IPS-NIHi11 (cell line): ENCODE measurements around the gene TMEM269.
A peak's percentile ranks its signal among the peaks of the same experiment; 100 is the strongest.
"Not testable (repeated sequence)": the region's sequence is repeated elsewhere in the genome, so short reads cannot be mapped to it uniquely, and the experiment has no call there.

Experiments
- DNase-seq: peaks from one replicate; pipeline ENCODE4 v3.0.0; 2012; ENCODE audit warnings: mixed read lengths, low spot score

TMEM269 gene

DNA sequence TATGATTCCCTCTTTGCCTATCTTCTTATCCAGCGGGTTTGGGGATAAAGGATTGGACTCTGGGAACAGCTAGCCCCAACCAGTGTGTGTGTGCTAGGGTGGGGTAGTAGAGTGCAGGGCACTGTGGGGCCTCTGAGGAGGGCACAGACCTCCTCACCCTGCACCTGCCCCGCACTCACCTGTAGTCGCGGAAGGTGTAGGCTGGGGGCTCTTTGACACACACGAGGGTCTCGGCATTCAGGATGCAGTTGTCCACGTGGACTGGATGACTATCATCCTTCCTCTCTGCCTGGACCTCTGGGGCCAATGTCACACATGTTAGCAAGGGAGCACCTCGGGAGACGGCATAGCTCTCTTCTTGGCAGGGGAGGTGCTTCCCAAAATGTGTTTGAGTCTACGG lies 36.8 kb upstream of the TMEM269 start:
- DNase-seq = no peak

DNA sequence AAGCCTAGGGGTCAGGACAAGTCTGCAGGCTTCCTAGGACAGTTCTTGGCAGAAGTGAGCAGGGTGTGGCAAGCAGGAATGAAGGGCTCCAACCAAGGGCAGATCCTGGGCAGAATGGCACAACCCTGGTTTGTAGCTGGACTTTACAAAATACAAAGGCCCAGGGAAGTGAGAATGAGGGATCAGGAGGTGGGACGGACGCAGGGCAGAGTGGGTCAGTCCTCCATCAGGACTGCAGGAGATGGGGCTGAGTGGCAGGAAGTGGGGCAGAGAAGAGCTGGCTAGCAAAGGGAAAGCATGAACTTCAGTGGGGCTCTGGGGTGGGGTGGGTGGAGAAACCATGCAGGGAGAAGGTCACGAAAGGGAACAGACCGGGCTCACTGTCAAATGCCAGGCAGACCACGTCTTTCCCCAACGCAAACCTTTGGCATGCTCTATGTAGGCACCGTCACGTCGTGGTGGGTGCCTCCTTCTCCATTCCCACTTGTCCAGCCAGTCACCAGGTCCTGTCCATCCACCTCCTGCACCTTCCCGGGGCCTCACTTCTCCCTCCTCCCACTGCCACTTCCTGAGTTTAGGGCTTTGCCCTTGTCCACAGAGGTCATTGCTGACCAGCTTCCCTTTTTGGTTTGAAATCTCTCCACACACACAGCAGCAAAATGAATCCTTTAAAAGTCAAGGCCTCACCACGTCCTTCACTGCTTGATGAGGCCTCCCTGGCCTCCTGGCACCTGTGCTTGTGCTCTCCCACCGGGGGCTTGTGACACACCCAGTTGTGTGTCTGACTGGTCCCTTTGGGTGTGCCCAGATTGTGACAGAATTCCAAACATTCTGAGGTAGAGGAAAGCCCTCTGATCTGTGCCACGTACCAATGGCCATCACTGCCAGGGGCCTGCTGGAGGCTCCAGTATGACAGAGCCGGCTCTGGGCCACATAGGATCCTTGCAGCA lies 36.1 kb upstream of the TMEM269 start:
- no peak for DNase-seq

DNA sequence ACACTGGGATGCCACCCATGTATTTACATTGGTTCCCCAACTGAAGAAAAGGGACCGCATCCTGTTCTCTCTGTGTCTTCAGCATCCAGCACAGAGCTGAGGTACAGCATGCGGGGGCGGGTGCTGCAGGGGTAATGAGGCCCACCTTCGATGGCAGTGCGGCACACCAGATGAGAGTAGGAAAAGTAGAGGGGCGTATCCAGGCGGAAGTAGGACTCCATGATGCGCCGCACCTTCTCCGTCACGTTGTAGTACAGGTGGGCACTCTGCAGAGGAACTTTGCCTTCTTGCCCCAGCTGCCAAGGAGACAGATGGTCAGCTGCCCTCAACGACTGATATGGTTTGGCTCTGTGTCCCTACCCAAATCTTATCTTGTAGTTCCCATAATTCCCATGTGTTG lies 34.8 kb upstream of the TMEM269 start:
- no peak for DNase-seq

DNA sequence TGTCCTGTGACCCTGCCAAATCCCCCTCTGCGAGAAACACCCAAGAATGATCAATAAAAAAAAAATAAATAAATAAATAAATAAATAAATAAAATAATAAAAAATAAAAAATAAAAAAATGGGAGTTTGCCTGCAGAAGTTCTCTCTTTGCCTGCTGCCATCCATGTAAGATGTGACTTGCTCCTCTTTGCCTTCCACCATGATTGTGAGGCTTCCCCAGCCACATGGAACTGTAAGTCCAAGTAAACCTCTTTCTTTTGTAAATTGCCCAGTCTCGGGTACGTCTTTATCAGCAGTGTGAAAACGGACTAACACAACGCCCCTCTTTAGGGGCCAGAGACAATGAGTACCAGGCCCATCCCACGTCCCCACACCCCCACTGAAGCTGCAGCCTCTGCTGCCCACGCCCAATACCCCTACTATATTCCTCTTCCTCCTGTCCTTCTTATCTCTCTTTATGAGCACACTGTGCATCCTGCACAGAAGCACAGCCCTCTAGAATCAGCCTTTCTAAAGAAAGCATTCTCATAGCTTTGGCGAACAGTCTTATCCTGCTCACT lies 33.2 kb upstream of the TMEM269 start:
- DNase-seq = not testable (repeated sequence)

DNA sequence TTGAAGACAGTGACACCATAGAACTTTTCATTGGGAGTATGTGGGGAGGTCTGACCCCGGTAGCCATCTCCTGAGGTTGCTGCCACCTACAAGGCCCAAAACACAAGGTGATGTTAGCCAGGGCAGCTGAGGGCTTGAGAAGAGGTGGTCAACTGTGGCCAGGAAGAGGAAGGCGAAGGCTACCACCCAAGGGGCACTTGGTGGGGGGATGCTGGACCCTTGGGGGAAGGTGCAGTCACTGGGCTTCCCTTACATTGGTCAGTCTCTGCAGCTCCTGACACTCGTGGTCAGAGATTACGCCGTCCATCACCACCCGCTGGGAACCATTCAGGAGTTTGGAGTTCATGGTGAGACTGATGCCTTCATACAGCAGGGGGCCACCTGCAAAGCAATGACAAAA lies 32.5 kb upstream of the TMEM269 start:
- no peak for DNase-seq

DNA sequence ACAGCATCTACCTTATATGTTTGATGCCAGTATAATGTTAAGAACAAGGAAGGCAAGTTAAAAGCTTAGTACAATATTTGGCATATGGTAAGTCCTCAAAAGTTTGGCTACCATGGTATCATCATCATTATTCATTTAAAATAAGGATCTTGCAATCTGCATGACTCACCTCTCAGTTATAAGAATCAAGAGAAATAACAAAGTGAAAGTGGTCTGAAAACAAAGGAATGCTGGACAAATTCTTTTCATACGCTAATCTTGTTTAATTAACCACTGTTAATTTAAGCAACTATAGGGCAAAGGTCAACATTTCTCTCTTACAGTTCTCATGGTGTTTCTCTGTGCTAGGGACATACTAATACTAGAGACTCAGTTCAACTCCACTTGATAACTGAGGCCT lies 31.7 kb upstream of the TMEM269 start:
- no peak for DNase-seq

DNA sequence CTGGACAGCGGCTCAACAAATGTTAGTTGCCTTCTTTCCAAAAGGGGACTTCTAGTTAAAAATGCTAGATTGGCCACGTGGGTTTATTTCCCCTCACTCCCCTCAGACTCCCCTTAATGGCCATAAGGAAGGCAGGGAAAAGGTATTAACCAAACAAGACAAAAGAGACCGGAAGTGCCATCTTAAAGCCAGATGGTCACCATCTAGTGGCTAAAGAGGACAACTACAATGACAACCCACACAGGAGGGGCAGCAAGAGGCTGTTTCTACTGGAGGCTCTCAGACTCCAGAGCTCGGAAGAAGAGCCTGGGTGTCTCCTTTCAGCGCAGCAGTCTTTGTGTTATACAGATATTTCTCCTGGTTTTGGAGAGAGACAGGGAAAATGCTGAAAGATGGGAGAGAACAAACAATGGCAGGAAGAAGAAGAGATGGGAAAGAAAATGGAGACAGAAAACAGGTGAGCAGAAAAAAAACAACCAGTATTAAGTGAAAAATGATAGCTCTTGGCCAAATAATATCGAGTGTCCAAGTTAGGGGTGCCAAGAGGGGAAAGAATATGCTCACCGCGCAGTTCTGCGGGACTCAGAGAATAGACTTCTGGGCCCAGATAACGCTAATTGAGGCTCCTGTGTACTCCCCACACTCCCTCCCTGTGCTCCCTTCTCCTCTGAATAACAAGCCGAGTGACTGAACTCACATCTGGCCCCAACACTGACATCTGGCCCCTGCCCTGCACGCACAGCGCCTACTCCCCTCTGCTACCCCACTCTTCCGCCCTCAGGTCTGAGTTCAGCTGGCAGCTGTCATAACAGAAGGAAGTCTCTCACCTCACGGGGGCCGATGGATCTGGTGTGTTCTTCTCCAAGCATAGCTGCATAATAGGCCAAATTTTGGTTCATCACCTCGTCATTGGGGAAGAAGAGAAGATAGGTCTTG lies 27.6 kb upstream of the TMEM269 start:
- peak; percentile 77 for DNase-seq

DNA sequence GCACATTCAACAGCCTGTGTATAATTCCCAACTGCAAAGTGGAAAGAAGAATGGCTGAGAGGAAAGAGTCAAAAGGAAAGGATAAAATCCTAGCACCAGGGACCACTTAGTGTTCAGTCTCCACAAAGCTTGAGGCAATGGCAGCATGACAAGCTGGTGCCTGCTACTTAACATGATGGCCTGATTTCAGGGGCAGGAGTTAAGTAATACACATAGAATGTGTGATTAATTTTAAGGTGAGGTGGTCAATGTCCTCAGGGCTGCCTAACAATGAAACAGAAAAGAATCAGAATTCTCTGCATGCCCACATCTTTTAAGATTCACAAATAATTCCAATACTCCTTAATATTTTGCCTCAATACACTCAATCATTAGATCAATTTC lies 26.9 kb upstream of the TMEM269 start:
- no peak for DNase-seq

DNA sequence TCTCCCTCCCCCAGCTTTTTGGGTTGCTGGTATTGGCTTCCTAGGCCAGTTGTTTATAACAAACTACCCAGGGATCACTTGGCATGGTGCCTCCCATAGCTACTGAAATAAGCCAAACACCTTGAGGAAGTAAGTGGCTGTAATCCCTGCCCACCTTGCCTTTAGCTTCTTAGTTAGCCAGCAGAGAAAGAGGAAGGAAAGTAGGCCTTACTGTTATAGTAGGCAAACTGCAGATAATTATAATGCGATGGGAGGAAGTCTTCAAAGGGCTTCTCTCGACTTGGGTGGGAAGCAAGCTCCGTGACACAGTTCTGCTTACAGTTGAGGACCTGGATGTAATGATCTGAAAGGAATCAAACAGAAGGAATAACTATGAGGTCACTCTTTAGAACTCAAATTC lies 26.1 kb upstream of the TMEM269 start:
- no peak for DNase-seq

DNA sequence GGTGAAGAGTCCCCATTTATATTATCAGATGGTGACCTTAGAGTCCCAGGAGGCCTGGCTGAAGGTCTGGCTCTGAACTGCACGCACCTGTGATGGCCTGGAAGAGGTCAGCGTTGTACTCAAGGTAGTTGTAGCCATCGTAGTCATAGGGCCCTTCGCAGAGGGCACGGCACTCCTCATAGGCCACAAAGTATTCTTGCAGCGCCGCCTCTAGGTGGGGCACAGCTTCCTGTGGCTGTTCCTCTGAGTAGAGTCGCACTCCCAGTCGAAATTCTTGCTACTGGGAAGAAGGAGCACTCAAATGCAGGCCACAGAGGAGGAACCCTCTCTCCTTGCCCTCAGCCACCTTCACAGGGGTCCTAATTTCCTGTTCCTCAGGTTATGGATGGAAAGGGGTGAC lies 25.7 kb upstream of the TMEM269 start:
- peak; percentile 34 for DNase-seq

DNA sequence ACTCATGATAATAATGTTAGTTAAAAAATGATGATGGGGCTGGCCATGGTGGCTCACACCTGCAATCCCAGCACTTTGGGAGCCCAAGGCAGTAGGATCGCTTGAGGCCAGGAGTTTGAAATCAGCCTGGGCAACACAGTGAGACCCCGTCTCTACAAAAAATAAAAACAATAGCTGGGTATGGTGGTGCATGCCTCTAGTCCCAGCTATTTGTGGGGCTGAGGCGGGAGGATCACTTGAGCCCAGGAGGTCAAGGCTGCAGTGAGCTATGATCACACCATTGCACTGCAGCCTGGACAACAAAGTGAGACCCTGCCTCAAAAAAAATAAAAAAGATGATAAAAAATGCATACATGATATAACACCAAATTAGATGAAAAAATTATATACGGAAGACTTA lies 23.2 kb upstream of the TMEM269 start:
- DNase-seq = no peak

DNA sequence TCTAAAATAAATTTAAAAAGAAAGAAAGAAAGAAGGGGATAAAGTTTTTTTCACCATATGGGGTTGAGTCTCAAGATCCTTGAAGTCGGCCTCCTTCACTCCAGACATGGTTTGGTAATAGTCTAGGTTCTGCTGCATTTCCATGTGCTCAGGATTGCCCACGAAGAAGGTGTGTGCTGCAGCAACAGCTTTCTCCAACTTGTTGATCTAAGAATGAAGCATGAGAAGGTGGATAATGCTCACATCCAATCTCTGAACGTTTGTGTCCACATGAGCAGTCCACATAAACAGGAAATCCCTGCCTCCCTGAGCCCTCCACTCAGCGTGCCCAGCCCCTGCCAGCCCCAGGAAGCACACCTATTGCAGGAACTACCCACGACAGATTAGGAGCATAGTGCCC lies 22.5 kb upstream of the TMEM269 start:
- DNase-seq = no peak

DNA sequence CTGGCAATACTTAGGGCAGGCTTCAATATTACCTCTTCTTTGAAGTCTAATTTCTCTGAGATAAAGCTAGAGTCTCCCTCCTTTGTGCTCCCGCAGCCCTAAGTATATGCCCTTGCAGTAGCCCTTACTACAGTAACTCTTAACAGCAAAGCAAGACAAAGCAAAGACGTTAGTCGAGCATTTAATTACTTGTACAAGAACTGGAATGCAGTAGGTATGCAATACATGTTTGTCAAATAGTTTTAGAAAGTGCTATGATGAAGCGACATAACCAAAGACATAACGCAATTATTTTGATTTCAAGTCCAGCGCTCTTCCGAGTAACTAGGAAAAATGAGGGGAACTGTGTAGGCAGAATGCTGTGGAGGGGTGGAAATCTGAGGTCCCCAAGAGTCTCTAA lies 19.5 kb upstream of the TMEM269 start:
- DNase-seq = no peak

DNA sequence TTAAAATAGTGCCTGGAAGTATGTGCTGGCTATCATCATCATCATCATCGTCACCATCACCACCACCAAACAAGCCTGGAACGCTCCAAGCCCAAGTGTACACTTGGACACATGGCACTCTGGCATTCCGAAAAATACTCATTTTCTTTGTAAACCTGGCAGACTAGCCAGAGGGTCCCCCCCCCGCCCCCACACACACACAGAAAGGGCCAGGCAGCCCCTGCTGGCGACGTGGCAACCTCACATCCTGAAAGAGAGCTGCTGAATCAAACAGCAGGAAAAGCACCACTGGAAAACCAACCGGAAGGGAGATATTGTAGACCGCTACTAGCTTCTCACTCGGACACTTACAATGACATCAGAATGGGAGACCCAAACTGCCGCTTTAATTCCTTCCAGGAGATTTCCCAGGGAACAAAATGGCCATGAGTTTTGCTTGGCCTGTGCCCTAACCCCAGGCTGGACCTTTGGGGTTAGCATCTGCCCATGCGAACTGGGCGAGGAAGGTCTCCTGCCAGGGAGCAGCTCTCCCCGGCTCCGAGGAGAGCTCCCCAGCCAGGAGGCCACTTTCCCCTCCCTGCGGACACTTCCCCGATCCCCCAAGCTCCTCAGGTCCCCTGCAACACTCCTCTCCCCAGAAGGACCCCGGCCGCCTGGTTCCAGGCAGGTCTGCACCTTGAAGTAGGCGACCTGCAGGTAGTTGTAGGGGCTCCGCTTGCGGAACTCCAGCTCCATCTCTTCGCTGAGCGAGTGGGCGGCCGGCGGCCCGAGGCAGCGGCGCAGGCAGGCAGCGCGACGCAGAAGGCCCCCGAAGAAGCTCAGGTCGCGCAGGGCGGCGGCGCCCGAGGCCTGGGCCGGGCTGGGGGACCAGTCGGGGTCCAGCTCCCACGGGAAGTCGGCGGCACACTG lies 18.7 kb upstream of the TMEM269 start:
- peak; percentile 62 for DNase-seq

DNA sequence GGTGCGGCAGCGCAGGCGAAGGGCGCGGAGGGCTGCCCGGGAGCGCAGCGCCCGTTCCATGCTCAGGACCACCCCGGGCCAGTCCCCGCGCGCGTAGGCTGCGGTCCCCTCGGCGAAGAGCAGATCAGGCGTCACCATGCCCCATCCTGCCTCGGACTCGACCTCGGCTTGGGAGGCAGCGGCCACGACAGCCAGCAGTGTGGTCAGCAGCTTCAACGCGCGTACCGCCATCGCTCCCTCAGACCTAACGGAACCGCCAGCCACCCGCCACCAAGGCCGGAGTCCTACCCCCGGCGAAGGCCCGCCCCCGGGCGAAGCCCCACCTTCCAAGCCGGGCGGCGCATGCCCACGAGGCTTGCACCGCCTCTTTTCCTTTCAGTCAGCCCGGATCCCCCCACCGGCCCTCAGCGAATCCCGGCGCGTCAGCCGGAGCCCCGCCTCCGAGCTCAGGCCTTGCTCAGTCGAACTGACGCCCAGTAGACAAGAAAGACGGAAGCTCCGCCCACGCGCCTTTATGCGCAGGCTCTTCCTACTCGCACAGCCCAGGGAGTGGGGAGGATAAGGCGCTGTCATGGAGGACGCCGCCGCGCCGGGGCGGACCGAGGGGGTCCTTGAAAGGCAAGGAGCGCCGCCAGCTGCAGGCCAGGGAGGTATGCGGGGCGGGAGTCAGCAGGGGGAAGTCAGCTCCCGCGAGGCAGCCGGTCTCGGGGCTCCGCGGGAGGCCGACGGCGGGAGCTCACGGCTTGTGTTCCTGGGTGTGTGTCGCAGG lies 17.9 kb upstream of the TMEM269 start, which contains the start of the genes C1orf50 and P3H1:
TSS of gene C1orf50 (plus strand) at position 509 of the 769 bp plus-strand sequence. CDS start at position 572, 63 bp downstream.
TSS of gene P3H1 (minus strand) at position 288 of the 769 bp plus-strand sequence. CDS start at position 231, 57 bp downstream.
- peak; percentile 95 for DNase-seq

DNA sequence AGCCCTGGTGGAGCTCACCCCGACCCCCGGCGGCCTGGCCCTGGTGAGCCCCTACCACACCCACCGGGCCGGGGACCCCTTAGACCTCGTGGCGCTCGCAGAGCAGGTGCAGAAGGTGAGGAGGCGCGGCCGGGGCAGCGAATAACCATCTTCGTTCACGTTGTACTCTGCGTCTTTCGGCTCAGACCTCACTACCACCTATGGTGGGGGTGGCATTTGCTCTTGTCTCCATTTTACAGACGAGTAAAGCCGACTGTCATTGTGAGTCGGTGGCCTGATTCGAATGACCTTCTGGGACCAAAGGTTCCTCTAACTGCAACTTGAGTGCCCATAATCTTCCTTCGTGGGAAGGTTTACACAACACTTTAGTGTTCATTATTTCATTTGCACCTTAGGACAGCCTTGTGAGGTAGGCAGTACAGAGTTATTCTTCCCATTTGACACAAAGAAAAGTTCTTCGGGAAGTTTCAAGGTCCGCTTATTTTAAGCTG lies 17.2 kb upstream of the TMEM269 start:
- DNase-seq = no peak

DNA sequence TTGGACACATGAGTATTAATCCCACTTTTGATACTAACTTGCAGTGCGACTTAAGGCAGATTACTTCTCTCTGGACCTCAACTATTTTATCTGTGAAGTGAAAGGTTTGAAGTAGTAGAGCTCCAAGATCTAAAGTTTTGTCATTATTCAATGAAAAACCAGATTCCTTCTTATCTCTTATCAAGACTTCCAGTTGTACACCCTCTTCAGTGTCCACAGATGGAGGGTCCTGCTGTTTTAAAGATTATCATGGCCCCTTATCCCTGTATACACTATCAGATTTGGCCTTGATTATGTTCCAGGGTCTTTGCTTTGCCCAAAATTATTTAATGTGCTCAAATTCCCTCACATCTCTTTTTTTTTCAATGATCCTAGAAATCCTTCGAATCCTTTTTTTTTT lies 16.6 kb upstream of the TMEM269 start:
- DNase-seq = no peak

DNA sequence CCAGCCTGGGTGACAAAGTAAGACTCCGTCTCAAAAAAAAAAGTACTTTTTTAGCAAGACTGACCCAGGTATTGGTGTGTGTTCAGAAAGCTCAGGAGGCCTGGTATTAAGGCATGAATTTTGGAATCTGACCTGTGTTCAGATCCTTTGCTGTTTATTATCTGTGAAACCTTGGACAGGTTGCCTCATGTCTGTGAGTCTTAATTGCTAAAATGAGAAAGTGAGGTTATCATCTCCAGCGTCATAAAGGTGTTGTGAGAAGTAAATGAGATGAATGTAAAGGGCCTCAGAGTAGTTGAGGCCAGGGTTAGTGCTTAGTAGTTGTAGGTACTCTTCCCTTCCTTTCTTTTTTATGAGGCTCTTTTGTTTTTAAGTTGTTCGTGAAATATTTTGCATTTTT lies 15.0 kb upstream of the TMEM269 start:
- DNase-seq = no peak

DNA sequence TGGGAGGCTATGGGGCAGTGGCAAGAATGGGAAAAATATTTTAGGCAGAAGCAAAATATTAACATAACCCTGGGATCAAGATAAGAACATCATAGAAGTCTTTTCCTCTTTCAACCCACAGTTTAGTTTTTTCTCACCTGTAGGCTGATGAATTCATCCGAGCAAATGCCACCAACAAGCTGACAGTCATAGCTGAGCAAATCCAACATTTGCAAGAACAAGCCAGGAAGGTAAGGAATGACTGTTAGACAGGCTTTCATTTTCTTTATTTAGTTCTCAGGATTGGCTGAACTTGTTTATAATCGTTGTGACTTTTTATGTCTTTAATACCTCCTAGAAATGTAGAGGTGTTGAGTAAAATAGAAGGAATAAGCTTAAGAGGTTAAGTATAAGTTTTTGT lies 11.4 kb upstream of the TMEM269 start:
- no peak for DNase-seq

DNA sequence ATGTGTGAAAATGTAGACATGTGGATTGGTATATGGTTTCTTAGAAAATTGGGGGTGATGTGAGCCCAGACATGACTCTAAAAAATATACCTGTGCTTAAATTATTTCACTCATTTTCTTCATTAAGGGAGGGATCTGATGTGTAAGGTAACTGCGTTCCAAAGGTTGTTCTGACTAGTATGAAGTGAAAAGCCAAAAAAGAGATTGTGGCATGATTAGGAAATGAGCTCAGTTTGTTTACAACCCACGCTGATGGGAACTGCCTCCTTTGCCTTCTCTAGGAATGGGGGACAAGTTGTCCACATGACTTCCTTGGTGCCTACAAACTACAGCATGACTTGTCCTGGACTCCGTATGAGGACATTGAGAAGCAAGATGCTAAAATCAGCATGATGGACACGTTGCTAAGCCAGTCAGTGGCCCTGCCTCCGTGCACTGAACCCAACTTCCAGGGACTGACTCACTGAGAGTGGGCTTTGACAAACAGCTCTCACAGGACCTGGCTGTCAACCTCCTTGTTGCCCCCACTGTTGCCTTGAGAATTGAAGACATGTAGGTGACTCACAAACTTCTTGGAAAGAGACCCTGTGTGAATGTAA lies 9.8 kb upstream of the TMEM269 start:
- DNase-seq = no peak
